Fibroblast of villous mesenchyme (primary cell): ENCODE data around the gene OLFML3. TPM values are rescaled to one million over a fixed set of nuclear protein-coding genes. Genes with fewer than 3 reads are reported as not detected.

ENCODE experiments used
- DNase-seq: peaks from one replicate; pipeline ENCODE4 v3.0.0-alpha.2; 2010; ENCODE audit warnings: low read depth
- H3K4me3 ChIP-seq: 2 replicates; pipeline ENCODE4 v1.5.1; 2011; ENCODE audit warnings: low read depth, mild to moderate bottlenecking, low read length
- CTCF ChIP-seq: IDR thresholded peaks from 2 replicates; pipeline ENCODE4 v1.5.1; 2012; ENCODE audit warnings: low read depth, mild to moderate bottlenecking, low read length; ENCODE audit not compliant: insufficient read depth
- total RNA-seq: library from RNA; depleted of rRNA; stranded (reverse); fragments of >200 nt; gene quantifications from 2 replicates; pipeline ENCODE4 v1.2.3, GENCODE V29; 2012

Gene OLFML3
- total RNA-seq, 1 donor: 107 TPM

- H3K4me3 ChIP-seq: no peak overlapping the region
Observed at GRCh38 chr1:113935176-113935575, 44.1 kb upstream of the OLFML3 start.

GRCh38 chr1:113935970-113936369 lies 43.3 kb upstream of the OLFML3 start:
- no peak for TF ChIP-seq CTCF
- DNase-seq: no peak
- no peak overlapping the region for H3K4me3 ChIP-seq

More at GRCh38 chr1:113935176-113935575, 44.1 kb upstream of the OLFML3 start:
- DNase-seq: no peak
- no peak for TF ChIP-seq CTCF

- no peak for DNase-seq
- no peak overlapping the region for H3K4me3 ChIP-seq
- no peak for TF ChIP-seq CTCF
Observed at GRCh38 chr1:113937146-113937545, 42.1 kb upstream of the OLFML3 start.

- H3K4me3 ChIP-seq: no peak overlapping the region
- TF ChIP-seq CTCF: no peak
- DNase-seq: no peak
Observed at GRCh38 chr1:113938192-113938591, 41.1 kb upstream of the OLFML3 start.

- no peak for TF ChIP-seq CTCF
- no peak overlapping the region for H3K4me3 ChIP-seq
- DNase-seq: no peak
Observed at GRCh38 chr1:113940365-113941244, 38.7 kb upstream of the OLFML3 start.

GRCh38 chr1:113941245-113941559 lies 38.1 kb upstream of the OLFML3 start:
- no peak for DNase-seq
- no peak for TF ChIP-seq CTCF
- H3K4me3 ChIP-seq: no peak overlapping the region

- no peak for DNase-seq
- no peak overlapping the region for H3K4me3 ChIP-seq
- no peak for TF ChIP-seq CTCF
Observed at GRCh38 chr1:113942527-113942926, 36.7 kb upstream of the OLFML3 start.
